ENCODE data around the gene FBXW7.

Gene FBXW7

DNA sequence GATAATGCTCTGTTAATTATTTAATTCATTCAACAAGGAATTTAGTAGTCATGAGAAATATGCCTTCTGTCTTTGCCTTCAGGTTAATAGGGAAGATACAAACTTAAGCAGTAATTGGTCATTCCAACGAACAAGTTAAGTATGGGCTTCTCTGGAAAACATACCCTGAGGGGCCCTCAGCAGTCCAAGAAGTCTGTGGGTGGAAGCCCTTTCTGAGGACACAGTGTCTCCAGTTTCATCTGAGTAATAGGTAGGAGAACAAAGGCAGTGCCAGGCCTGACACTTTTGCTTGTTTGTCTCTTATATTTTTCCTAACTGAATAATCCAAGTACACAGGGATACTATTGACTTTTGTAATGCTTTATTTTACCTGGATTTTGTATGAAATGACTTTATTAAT, 262.5 kb downstream of the FBXW7 start:
- DNase-seq, result no peak
